HepG2 (cell line): Measurements from ENCODE around the gene ACER3. TPM values are rescaled to one million over a fixed set of nuclear protein-coding genes. Genes with fewer than 3 reads are reported as not detected.

Experiments
- ATAC-seq: fragments of 200-7000 bp; cut with Tn5 transposase; 3 replicates; pipeline ENCODE4 v1.9.1; 2020; ENCODE audit warnings: mild to moderate bottlenecking, moderate library complexity
- BruUV-seq: library from RNA; stranded (reverse); fragments of 400-500 nt; replicated peaks from 2 replicates; lab custom pipeline; 2021; lab: Mats Ljungman, UMichigan
- CTCF ChIA-PET: fragments of 300-600 bp; formaldehyde crosslinking; extraction: SDS; loops from one replicate; lab custom pipeline; 2021; ENCODE audit warnings: low total read pairs, inconsistent platforms, low intra/inter-chr PET ratio; lab: Yijun Ruan, JAX
- POLR2A ChIA-PET: fragments of 350-600 bp; sonication (Branson Sonifier 250); formaldehyde crosslinking; loops from one replicate; lab custom pipeline; 2020; ENCODE audit warnings: antibody characterized with exemption, inconsistent platforms; lab: Yijun Ruan, JAX
- DNase-seq: peaks from one replicate; pipeline ENCODE4 v3.0.0-alpha.2; 2015; ENCODE audit warnings: low spot score
- FAIRE-seq: peaks from 3 replicates; lab custom pipeline; 2011; peaks lifted over from hg19 to GRCh38; lab: Jason Lieb, UNC
- H2AFZ ChIP-seq: one replicate; pipeline ENCODE4 v1.6.1; 2011; ENCODE audit warnings: low read length, inconsistent platforms
- H3K27ac ChIP-seq: fragments of 300-600 bp; 3 replicates; pipeline ENCODE4 v1.8.0; 2011; ENCODE audit warnings: mixed run types, mild to moderate bottlenecking, mixed read lengths, low read length, inconsistent platforms; ENCODE audit not compliant: insufficient read depth; ENCODE audit errors: extremely low read length
- H3K27me3 ChIP-seq, 2 experiments: fragments of 200-600 bp in 1 of 2; 2 replicates in 1 of 2; 3 replicates in 1 of 2; pipeline versions ENCODE4 v1.6.0 to v1.8.0; 2011; ENCODE audit warnings: low read length in 2 of 2, mild to moderate bottlenecking in 2 of 2, moderate library complexity in 2 of 2, inconsistent platforms in 1 of 2; ENCODE audit not compliant: insufficient read depth in 2 of 2, control insufficient read depth in 1 of 2
- H3K36me3 ChIP-seq, 2 experiments: fragments of 200-600 bp in 1 of 2; replicated peaks in 1 of 2; 2 replicates in 1 of 2; 3 replicates in 1 of 2; pipeline versions ENCODE4 v1.5.1 to v1.8.0; 2011; ENCODE audit warnings: low read length in 2 of 2, inconsistent platforms in 1 of 2; ENCODE audit not compliant: insufficient read depth in 2 of 2, control insufficient read depth in 1 of 2
- H3K4me1 ChIP-seq: 2 replicates; pipeline ENCODE4 v1.5.1; 2012; ENCODE audit warnings: low read length, inconsistent platforms; ENCODE audit not compliant: insufficient read depth
- H3K4me2 ChIP-seq: 2 replicates; pipeline ENCODE4 v1.6.0; 2011; ENCODE audit warnings: low read depth, low read length, inconsistent platforms
- H3K4me3 ChIP-seq, 3 experiments: fragments of 200-600 bp in 1 of 3; sonication (generic), shearing (Covaris generic) in 1 of 3; replicated peaks in 1 of 3; 2 replicates each; pipeline ENCODE4 v1.5.1; 2011 to 2016; ENCODE audit warnings: low read length in 3 of 3, inconsistent platforms in 2 of 3, low read depth in 2 of 3, mild to moderate bottlenecking in 2 of 3, control low read depth in 1 of 3, mixed read lengths in 1 of 3; ENCODE audit not compliant: insufficient read depth in 1 of 3
- H3K79me2 ChIP-seq: one replicate; pipeline ENCODE4 v1.6.1; 2011; ENCODE audit warnings: low read length, inconsistent platforms; ENCODE audit not compliant: insufficient read depth
- H3K9ac ChIP-seq: 2 replicates; pipeline ENCODE4 v1.6.0; 2011; ENCODE audit warnings: mild to moderate bottlenecking, low read depth, low read length, inconsistent platforms; ENCODE audit not compliant: insufficient read depth
- H3K9me3 ChIP-seq: 2 replicates; pipeline ENCODE4 v1.5.1; 2012; ENCODE audit warnings: mild to moderate bottlenecking, low read length
- H4K20me1 ChIP-seq: 2 replicates; pipeline ENCODE4 v1.6.0; 2011; ENCODE audit warnings: inconsistent platforms, mild to moderate bottlenecking, low read length, moderate library complexity; ENCODE audit not compliant: insufficient read depth
- DBP ChIP-seq: sonication (generic); formaldehyde crosslinking; IDR thresholded peaks from 2 replicates; pipeline ENCODE4 v1.4.0; 2020; ENCODE audit warnings: missing genetic modification reagents; ENCODE audit errors: not compliant biosample characterization
- GPN1 ChIP-seq: sonication (generic); formaldehyde crosslinking; IDR thresholded peaks from 2 replicates; pipeline ENCODE4 v1.5.1; 2020; ENCODE audit warnings: missing genetic modification reagents, borderline replicate concordance
- RBM22 ChIP-seq: fragments of 200-400 bp; formaldehyde crosslinking; optimal IDR thresholded peaks from 2 replicates; pipeline ENCODE3; 2017; ENCODE audit warnings: mild to moderate bottlenecking, low read length, moderate library complexity
- SYNCRIP ChIP-seq: fragments of 200-400 bp; formaldehyde crosslinking; IDR thresholded peaks from 2 replicates; pipeline ENCODE4 v1.6.1; 2018; ENCODE audit warnings: mild to moderate bottlenecking, low read depth, low read length; ENCODE audit not compliant: insufficient read depth
- TSC22D2 ChIP-seq: sonication (generic); formaldehyde crosslinking; IDR thresholded peaks from 2 replicates; pipeline ENCODE4 v1.5.1; 2020; ENCODE audit warnings: missing genetic modification reagents, mild to moderate bottlenecking, borderline replicate concordance
- ZFP36 ChIP-seq: fragments of 150-350 bp; IDR thresholded peaks from 2 replicates; pipeline ENCODE4 v1.6.1; 2018; ENCODE audit warnings: borderline replicate concordance, low read length, low read depth; ENCODE audit not compliant: partially characterized antibody
- ZNF251 ChIP-seq: sonication (generic); formaldehyde crosslinking; IDR thresholded peaks from 2 replicates; pipeline ENCODE4 v1.9.0; 2021; ENCODE audit warnings: mild to moderate bottlenecking, missing genetic modification reagents
- ZNF569 ChIP-seq: sonication (generic); formaldehyde crosslinking; IDR thresholded peaks from 2 replicates; pipeline ENCODE4 v1.5.0; 2020; ENCODE audit warnings: mild to moderate bottlenecking, missing genetic modification reagents, moderate library complexity, borderline replicate concordance
- ZNF616 ChIP-seq: sonication (generic); formaldehyde crosslinking; IDR thresholded peaks from 2 replicates; pipeline ENCODE4 v1.5.0; 2020; ENCODE audit warnings: low read depth, mild to moderate bottlenecking, missing genetic modification reagents
- ZNF709 ChIP-seq: sonication (generic); formaldehyde crosslinking; IDR thresholded peaks from 2 replicates; pipeline ENCODE4 v1.5.0; 2020; ENCODE audit warnings: mild to moderate bottlenecking, missing genetic modification reagents
- ZNF761 ChIP-seq: sonication (generic); formaldehyde crosslinking; conservative IDR thresholded peaks from 2 replicates; pipeline ENCODE4 v1.4.0; 2020; ENCODE audit warnings: mild to moderate bottlenecking, missing genetic modification reagents
- ZNF773 ChIP-seq: sonication (generic); formaldehyde crosslinking; IDR thresholded peaks from 2 replicates; pipeline ENCODE4 v1.4.0; 2020; ENCODE audit warnings: missing genetic modification reagents, borderline replicate concordance
- ZNF850 ChIP-seq: sonication (generic); formaldehyde crosslinking; conservative IDR thresholded peaks from 2 replicates; pipeline ENCODE4 v1.9.0; 2021; ENCODE audit warnings: mild to moderate bottlenecking, missing genetic modification reagents
- WGBS: methylation state at CpG from one replicate; pipeline ENCODE4 v1.1.6; 2017; ENCODE audit warnings: low lambda C conversion rate; 5-methylcytosine and 5-hydroxymethylcytosine counted together
- in situ Hi-C: cut with HindIII; loops from 2 replicates; pipeline ENCODE4 v1.10.0; 2017; ENCODE audit warnings: low pct_unique_long_range_greater_than_20kb; ENCODE audit not compliant: extremely low pct_ligation_motif_present
- intact Hi-C: fragments of 100-400 bp; cut with micrococcal nuclease; formaldehyde crosslinking; loops from one replicate; pipeline ENCODE4 v1.10.0; 2022; ENCODE audit not compliant: unreplicated experiment
- polyA plus RNA-seq, 8 experiments: library from polyadenylated mRNA; depleted of rRNA in 3 of 8; stranded (reverse) in 7 of 8; unstranded in 1 of 8; fragments of >200 nt; fragmentation: Illumina TruSeq in 4 of 8; extraction: Trizol in 4 of 8; gene quantifications; 2 replicates each; pipeline versions ENCODE4 v1.2.1 to v1.2.3, GENCODE V29; 2011 to 2016; ENCODE audit warnings: low read depth in 4 of 8, missing spikeins in 1 of 8, mixed read lengths in 1 of 8; ENCODE audit not compliant: insufficient read depth in 1 of 8
- total RNA-seq, 5 experiments: library from RNA; depleted of rRNA; stranded (reverse); fragments of >200 nt; fragmentation: Illumina TruSeq; extraction: Trizol; gene quantifications; 2 replicates each; pipeline ENCODE4 v1.2.3, GENCODE V29; 2016; ENCODE audit warnings: low read depth in 1 of 5
- TF ChIP-seq, protein P1 (sequence below): sonication (generic); formaldehyde crosslinking; IDR thresholded peaks from 2 replicates; pipeline ENCODE4 v1.8.0; 2022; ENCODE audit warnings: mild to moderate bottlenecking, missing genetic modification reagents, moderate library complexity
- TF ChIP-seq, protein P2 (sequence below): sonication (generic); formaldehyde crosslinking; IDR thresholded peaks from 2 replicates; pipeline ENCODE4 v1.8.1; 2023; ENCODE audit warnings: mild to moderate bottlenecking, missing genetic modification reagents

Gene ACER3
- total and polyA plus RNA-seq, 2 of the 13 experiments (the other 11 are each of a cell fraction or from before 2014, with no cell fraction given) = 6.0 to 9.8 TPM

GRCh38 chr11:76990628-76991027 is 129.9 kb downstream of the ACER3 start:
- FAIRE-seq (no peak), ATAC-seq (no peak), DNase-seq (no peak)
- no peaks in the 10 kb centered on the region for H3K79me2 ChIP-seq
- no peak overlapping the region for H3K27ac ChIP-seq
- 100% methylated on average over 1 of the region's 1 CpG for WGBS
- BruUV-seq = no TSS peak
- no peak overlapping the region for H3K9ac ChIP-seq
- no peaks in the 10 kb centered on the region for H3K9me3 ChIP-seq
- H3K4me1 ChIP-seq = peaks cover 14% of the 10 kb centered on the region
- ChIA-PET POLR2A (no interaction called here), CTCF (no interaction called here)
- no peaks in the 10 kb centered on the region for H3K36me3 ChIP-seq
- H3K4me3 ChIP-seq = no peak overlapping the region
- H2AFZ ChIP-seq = no peak overlapping the region
- H3K4me2 ChIP-seq = no peak overlapping the region
- intact Hi-C loops = no loop called here
- no peaks in the 10 kb centered on the region for H4K20me1 ChIP-seq
- H3K27me3 ChIP-seq = no peaks in the 10 kb centered on the region
- in situ Hi-C loops = no loop called here
- TF ChIP-seq ZNF773 (CRISPR knock-in tag) (no peak), SYNCRIP (no peak), ZFP36 (no peak), ZNF709 (CRISPR knock-in tag) (no peak), ZNF569 (no peak), RBM22 (no peak), ZNF761 (no peak), TSC22D2 (CRISPR knock-in tag) (no peak), GPN1 (CRISPR knock-in tag) (no peak), ZNF251 (CRISPR knock-in tag) (no peak), ZNF850 (CRISPR knock-in tag) (no peak), DBP (CRISPR knock-in tag) (no peak), ZNF616 (CRISPR knock-in tag) (no peak)
- TF ChIP-seq, protein P1, sequence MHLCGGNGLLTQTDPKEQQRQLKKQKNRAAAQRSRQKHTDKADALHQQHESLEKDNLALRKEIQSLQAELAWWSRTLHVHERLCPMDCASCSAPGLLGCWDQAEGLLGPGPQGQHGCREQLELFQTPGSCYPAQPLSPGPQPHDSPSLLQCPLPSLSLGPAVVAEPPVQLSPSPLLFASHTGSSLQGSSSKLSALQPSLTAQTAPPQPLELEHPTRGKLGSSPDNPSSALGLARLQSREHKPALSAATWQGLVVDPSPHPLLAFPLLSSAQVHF = no peak
- TF ChIP-seq, protein P2, sequence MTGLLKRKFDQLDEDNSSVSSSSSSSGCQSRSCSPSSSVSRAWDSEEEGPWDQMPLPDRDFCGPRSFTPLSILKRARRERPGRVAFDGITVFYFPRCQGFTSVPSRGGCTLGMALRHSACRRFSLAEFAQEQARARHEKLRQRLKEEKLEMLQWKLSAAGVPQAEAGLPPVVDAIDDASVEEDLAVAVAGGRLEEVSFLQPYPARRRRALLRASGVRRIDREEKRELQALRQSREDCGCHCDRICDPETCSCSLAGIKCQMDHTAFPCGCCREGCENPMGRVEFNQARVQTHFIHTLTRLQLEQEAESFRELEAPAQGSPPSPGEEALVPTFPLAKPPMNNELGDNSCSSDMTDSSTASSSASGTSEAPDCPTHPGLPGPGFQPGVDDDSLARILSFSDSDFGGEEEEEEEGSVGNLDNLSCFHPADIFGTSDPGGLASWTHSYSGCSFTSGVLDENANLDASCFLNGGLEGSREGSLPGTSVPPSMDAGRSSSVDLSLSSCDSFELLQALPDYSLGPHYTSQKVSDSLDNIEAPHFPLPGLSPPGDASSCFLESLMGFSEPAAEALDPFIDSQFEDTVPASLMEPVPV = no peak
- TF ChIP-seq, all 625 proteins: peak for 0
